Measurements from ENCODE around the gene RSPH3.
A peak's percentile ranks its signal among the peaks of the same experiment; 100 is the strongest.
"Not testable (repeated sequence)": the region's sequence is repeated elsewhere in the genome, so short reads cannot be mapped to it uniquely, and the experiment has no call there.

RSPH3 gene

GRCh38 chr6:159037756-159038290, 37.8 kb upstream of the RSPH3 start:
- no peak for TF ChIP-seq ZNF274 (IDR thresholded peaks at IDR 0.05; ENCODE audit: low read depth, low read length)
- peak overlapping the region; percentile 12; the same call in 1 of the 2 replicates for H3K4me3 ChIP-seq (ENCODE audit: low read length)

GRCh38 chr6:159036673-159037072, 36.7 kb upstream of the RSPH3 start:
- no peak for TF ChIP-seq ZNF274 (IDR thresholded peaks at IDR 0.05; ENCODE audit: low read depth, low read length)
- no peak overlapping the region for H3K4me3 ChIP-seq (ENCODE audit: low read length)

- TF ChIP-seq ZNF274 (IDR thresholded peaks at IDR 0.05; ENCODE audit: low read depth, low read length) = no peak
- no peak overlapping the region for H3K4me3 ChIP-seq (ENCODE audit: low read length)
Measured at GRCh38 chr6:159035891-159036290, 35.9 kb upstream of the RSPH3 start.

GRCh38 chr6:159033160-159034049, 33.4 kb upstream of the RSPH3 start:
- no peak for TF ChIP-seq ZNF274 (IDR thresholded peaks at IDR 0.05; ENCODE audit: low read depth, low read length)
- H3K4me3 ChIP-seq (ENCODE audit: low read length) = no peak overlapping the region

- no peak for TF ChIP-seq ZNF274 (IDR thresholded peaks at IDR 0.05; ENCODE audit: low read depth, low read length)
- H3K4me3 ChIP-seq (ENCODE audit: low read length) = no peak overlapping the region
Measured at GRCh38 chr6:159031846-159032245, 31.8 kb upstream of the RSPH3 start.

- no peak for TF ChIP-seq ZNF274 (IDR thresholded peaks at IDR 0.05; ENCODE audit: low read depth, low read length)
- H3K4me3 ChIP-seq (ENCODE audit: low read length) = no peak overlapping the region
Measured at GRCh38 chr6:159030168-159030567, 30.2 kb upstream of the RSPH3 start.

GRCh38 chr6:159025224-159025623, 25.2 kb upstream of the RSPH3 start:
- not testable (repeated sequence) for H3K4me3 ChIP-seq (ENCODE audit: low read length)

- no peak overlapping the region for H3K4me3 ChIP-seq (ENCODE audit: low read length)
- TF ChIP-seq ZNF274 (IDR thresholded peaks at IDR 0.05; ENCODE audit: low read depth, low read length) = no peak
Measured at GRCh38 chr6:159023893-159024292, 23.9 kb upstream of the RSPH3 start.

- no peak for TF ChIP-seq ZNF274 (IDR thresholded peaks at IDR 0.05; ENCODE audit: low read depth, low read length)
- no peak overlapping the region for H3K4me3 ChIP-seq (ENCODE audit: low read length)
Measured at GRCh38 chr6:159020011-159020410, 20.0 kb upstream of the RSPH3 start.

- no peak overlapping the region for H3K4me3 ChIP-seq (ENCODE audit: low read length)
- TF ChIP-seq ZNF274 (IDR thresholded peaks at IDR 0.05; ENCODE audit: low read depth, low read length) = no peak
Measured at GRCh38 chr6:159017757-159018559, 18.0 kb upstream of the RSPH3 start.

- no peak for TF ChIP-seq ZNF274 (IDR thresholded peaks at IDR 0.05; ENCODE audit: low read depth, low read length)
Measured at GRCh38 chr6:159014406-159014805, 14.4 kb upstream of the RSPH3 start.

GRCh38 chr6:159013229-159013628, 13.2 kb upstream of the RSPH3 start:
- no peak for TF ChIP-seq ZNF274 (IDR thresholded peaks at IDR 0.05; ENCODE audit: low read depth, low read length)
- no peak overlapping the region for H3K4me3 ChIP-seq (ENCODE audit: low read length)

More at GRCh38 chr6:159014406-159014805, 14.4 kb upstream of the RSPH3 start:
- H3K4me3 ChIP-seq (ENCODE audit: low read length) = no peak overlapping the region

- no peak for TF ChIP-seq ZNF274 (IDR thresholded peaks at IDR 0.05; ENCODE audit: low read depth, low read length)
- H3K4me3 ChIP-seq (ENCODE audit: low read length) = no peak overlapping the region
Measured at GRCh38 chr6:159012201-159012600, 12.2 kb upstream of the RSPH3 start.

GRCh38 chr6:159010037-159010612, 10.1 kb upstream of the RSPH3 start:
- H3K4me3 ChIP-seq (ENCODE audit: low read length) = not testable (repeated sequence)
